ENCODE results near the gene PCDH15. TPM values are rescaled to one million over a fixed set of nuclear protein-coding genes. Genes with fewer than 3 reads are reported as not detected.

The PCDH15 gene
- total and polyA plus RNA-seq, 2 of the 8 experiments (the other 6 are each of a cell fraction or from before 2014, with no cell fraction given) = 0.11 TPM; not detected in 1

GRCh38 chr10:54622017-54622416, 179.0 kb downstream of the PCDH15 start (continued):
- TF ChIP-seq YY1 (IDR thresholded peaks at IDR 0.05; ENCODE audit: low read depth, low read length) = no peak
